HG02759 (cell line): ENCODE data around the gene FOXK1.
"Not testable (repeated sequence)": the region's sequence is repeated elsewhere in the genome, so short reads cannot be mapped to it uniquely, and the experiment has no call there.

Source experiments
- ATAC-seq: cut with Tn5 transposase; IDR thresholded peaks from one replicate; pipeline ENCODE4 v1.9.1; 2021; ENCODE audit warnings: mild to moderate bottlenecking, moderate library complexity; ENCODE audit not compliant: unreplicated experiment

FOXK1 gene

DNA sequence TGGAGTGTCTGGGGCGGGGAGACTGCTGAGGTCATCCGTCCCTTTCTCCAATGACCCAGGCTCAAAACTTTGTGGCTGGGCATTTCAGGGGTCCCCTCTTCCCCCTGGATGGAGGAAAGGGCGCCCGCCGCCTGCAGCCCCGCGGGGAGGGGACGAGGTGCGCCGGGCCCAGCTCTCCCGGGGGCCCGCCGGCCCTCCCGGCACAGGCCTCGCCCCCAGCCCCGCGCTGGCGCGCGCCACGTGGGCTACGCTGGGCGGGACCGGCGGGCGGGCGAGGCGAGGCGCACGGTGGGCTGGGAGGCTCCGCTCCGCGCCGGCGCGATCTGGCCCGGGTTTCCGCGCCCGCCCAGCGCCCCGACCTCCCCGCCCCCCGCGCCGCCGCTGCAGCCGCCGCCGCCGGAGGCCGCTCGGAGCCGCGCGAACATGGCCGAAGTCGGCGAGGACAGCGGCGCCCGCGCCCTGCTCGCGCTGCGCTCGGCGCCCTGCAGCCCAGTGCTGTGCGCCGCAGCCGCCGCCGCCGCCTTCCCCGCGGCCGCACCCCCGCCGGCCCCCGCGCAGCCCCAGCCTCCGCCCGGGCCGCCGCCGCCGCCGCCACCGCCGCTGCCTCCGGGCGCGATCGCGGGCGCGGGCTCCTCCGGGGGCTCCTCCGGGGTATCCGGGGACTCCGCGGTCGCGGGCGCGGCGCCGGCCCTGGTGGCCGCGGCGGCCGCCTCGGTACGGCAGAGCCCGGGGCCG, at the start of gene FOXK1:
TSS of gene FOXK1 (plus strand) at position 410 of the 735 bp plus-strand sequence. CDS start at position 424, 14 bp downstream.
- ATAC-seq: peak; percentile 77

DNA sequence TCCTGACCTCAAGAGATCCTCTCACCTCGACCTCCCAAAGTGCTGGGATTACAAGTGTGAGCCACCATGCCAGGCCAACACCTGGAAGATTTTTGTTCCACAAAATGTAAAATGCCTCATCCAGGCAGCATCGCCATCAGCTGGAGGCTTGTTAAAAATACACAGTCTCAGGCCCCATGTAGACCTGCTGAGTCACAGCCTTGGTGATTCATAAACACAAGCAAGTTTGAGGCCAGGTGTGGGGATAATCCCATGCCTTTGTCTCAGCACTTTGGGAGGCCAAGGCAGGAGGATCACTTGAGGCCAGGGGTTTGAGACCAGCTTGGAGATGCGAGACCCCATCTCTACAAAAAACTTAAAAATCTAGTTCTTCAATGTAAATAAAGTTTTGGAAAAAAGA, 49.1 kb upstream of the FOXK1 start:
- no peak for ATAC-seq

DNA sequence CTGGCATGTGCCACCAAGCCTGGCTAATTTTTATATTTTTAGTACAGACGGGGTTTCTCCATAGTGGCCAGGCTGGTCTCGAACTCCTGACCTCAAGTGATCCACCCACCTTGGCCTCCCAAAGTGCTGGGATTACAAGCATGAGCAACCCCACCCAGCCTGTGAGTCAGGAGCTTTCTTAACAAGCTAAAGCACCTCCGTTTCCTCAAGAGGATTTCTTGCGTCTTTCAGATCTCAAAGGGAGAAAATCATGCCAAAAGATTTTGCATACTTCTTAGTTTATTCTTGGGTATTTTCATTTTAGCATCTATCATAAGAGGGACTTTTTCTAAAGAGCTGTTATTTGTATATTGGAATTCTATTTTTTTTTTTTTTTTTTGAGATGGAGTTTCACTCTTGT, 47.9 kb upstream of the FOXK1 start:
- no peak for ATAC-seq

DNA sequence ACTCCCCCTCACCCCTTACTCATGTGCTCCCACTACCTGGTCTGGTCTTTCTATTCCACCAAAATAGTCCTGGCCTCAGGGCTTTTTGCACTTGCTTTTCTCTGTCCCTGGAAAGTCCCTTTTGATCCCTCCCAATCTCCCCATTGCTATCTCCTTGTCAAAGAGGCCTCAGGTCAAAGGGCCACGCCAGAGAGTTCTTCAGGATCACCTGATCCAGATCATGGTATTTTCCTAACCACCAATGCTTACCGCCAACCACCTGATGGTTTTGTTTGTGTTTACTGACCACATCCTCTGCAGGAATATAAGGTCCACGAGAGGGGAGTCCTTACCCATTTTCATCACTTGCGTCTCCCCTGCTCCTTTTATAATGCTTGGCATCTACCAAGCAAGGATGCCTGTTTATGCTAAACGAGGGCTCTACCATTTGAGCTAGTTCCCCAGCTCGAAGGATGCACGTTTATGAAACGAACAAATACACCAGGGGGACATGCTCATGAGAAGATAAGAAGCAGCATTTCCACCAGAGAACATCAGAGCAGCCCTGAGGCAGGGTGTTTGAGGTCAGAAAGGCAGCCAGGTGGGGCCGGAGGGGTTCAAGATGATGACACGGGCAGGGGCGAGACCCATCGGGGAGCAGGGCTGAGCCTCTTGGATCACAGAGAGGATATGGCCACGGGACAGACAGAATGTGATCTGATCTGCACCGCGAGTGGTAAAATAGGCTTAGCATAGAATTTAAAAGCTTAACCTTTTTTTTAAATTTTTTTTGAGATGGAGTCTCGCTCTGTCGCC, 43.1 kb upstream of the FOXK1 start:
- ATAC-seq: no peak

DNA sequence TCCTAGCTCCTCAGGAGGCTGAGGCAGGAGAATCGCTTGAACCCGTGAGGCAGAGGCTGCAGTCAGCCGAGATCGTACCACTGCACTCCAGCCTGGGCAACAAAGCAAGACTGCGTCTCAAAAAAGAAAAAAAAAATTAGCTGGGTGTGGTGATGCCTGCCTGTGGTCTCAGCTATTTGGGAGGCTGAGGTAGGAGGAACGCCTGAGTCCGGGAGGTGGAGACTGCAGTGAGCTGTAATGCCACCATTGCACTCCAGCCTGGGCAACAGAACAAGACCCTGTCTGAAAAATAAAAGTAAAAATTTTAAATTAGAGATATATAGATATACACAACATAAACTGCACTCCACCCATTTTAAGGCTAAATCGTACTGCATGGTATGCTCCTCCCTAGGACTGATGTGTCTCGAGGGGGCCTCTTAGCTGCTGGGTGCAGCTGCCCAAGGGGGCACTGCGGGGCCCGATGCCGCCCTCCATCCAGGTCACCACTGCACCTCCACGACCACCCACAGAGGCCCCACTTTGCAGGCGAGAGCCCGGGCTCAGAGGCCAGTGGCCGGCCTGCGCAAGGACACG, 40.9 kb upstream of the FOXK1 start:
- ATAC-seq: no peak

DNA sequence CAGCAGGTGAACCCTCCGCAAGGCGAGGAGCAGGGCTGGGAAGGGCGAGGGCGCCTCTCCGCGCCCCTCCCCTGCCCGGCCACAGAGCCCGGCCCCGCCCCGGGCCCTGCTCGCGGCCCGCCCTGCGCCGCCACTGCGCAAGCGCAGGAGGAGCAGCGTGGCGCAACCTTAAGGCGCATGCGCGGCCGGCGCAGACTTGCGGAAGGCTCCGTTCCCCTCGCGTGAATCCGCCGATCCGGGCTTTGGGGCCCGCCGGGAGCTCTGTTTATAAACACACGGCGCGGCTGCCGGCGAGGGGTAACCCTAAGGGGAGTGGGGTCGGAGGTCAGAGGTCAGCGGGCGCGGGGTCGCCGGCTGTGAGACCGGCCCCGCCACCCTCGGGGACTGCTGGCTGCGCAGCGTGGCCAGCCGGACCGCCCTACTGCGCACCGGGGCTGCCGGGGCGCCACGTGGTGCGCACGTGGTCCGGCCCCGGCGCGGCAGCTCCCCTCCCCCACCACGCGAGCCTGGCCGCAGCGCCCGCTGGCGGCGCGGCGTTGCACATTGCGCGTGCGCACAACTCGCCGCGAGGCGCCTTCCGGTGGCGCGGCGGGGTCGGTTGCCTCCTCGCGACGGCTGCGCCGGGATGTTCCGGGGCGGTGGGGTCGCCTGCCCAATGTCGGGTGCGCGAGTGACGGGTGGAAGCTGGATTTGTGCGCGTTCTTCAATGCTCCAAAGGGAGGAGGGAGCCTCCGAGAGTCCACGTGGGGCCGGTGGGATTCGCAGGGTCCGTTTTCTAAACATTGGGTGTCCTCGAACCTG, 40.2 kb upstream of the FOXK1 start:
- ATAC-seq: peak; percentile 84

DNA sequence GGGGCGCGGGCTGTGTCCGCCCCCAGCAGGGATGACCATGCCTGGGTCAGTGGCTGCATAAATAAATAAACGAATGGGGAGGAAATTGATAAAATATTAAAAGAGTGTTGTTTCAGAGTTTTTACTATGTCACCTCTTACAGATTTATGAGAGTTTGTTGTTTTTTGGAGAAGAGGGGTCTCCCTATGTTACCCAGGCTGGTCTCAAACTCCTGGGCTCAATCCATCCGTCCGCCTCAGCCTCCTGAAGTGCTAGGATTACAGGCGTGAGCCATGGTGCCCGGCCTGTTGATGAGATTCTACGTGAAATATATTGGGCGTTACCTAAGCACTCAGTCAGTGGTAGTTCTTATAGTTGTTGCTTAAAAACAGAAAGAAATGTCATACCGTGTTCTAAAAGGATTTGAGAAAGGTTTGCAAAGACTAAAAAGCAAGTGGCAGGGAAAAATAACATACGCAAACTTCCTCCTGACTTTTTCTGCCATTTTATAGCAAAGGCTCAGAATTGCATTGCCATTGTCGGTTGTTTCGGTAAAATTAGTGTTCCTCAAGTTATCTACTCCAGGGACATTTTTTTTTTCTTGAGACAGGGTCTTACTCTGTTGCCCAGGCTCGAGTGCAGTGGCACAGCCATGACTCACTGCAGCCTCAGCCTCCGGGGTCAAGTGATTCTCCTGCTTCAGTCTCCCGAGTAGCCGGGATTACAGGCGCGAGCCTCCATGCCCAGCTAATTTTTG, 39.5 kb upstream of the FOXK1 start:
- ATAC-seq: no peak

DNA sequence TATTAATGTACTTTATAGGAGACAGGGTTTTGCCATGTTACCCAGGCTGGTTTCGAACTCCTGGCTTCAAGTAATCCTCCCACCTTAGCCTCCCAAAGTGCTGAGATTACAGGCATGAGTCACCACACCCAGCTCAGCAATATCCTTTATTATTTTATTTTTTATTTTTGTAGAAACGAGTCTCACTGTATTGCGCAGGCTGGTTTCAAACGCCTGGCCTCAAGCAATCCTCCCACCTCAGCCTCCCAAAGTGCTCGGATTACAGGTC, 39.0 kb upstream of the FOXK1 start:
- ATAC-seq: not testable (repeated sequence)

DNA sequence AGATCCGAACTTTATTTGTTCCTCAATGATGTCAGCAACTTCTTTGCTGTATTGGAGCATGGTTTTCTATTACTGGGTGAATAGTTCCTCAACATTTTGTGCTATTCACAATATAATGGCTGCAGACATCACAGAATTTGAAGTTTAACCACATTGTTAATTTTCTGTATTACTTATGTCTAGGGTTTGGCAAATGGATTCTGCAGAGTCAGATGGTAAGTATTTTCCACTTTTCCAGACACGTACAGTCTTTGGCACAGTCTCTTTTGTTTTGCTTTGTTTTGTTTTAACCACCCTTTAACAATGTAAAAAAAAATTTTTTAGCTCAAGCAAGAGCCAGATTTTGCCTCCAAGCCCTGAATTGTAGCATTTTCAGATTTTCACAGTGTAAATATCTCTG, 36.8 kb upstream of the FOXK1 start:
- no peak for ATAC-seq

DNA sequence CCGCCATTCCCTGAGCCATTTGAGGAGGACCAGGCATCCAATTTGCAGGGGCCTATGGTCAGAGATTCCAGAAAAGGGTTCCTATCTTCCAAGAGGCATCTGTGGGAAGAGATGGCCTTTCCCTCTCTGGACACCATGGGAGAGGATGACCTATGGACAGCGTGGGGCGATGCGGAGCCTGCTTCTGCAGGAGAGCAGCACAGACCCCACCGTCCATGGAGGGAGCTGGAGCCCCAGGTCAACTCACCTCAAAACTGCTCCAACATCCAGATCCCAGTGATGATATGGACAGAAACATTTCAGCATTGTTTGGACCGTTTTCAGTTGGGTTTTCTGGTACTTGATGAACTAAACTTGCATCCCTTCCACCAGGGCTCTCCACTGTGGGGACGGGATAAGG, 34.0 kb upstream of the FOXK1 start:
- no peak for ATAC-seq

DNA sequence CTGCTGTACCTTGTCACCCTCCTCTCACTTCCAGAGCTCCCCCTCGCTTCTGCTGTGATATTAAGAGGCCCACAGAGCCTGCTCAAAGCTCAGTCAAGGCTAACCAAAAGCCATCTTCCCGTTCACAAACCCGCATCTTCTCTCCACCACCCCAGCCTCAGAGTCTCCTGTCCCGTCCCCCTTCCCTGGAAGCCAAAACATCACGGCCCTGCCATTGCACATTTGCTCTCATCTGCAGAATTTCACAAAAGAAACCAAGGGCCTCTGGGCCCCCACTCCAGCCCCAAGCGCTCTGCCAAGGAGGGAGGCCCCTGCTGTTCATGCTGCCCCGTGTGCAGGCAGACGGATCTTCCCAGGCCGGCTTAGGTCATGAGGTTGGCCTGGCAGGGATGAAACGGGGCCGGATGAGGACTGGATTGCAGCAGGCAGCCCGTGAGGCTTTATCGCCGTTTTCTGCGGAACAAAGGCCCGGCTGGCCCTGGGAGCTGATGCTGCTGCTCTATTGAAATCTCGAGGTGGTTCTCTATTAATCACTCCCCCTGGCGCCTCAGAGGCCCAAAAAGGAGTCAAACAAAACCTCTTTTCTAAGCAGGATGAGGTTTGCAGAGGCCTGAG, 31.6 kb upstream of the FOXK1 start:
- ATAC-seq: no peak

DNA sequence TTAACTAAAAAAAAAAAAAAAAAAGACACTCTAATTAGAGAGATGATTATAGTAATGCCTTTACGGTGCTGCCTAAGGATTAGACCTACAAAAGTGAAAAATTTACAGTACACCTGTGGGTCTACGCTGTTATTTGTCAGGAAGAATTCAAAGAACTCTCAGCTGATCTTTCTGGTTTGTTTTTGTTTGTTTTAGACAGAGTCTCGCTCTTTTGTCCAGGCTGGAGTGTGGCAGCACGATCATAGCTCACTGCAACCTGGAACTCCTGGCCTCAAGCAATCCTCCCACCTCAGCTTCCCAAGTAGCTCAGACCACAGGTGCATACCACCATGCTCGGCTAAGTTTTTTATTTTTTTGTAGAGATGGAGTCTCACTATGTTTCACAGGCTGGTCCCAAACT, 28.3 kb upstream of the FOXK1 start:
- no peak for ATAC-seq

DNA sequence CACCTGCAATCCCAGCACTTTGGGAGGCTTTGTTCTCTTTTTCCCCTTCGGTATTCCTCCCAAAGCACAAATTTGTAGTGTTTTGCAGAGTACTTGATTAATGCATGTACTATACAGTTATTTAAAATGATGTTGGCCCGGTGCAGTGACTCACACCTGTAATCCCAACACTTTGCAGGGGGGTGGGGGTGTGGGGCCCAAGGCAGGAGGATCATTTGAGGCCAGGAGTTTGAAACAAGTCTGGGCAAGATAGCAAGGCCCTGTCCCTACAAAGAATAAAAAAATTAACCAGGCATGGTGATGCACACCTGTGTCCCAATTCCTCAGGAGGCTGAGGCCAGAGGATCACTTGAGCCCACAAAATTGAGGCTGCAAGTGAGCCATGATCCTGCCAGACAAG, 26.8 kb upstream of the FOXK1 start:
- ATAC-seq: no peak

DNA sequence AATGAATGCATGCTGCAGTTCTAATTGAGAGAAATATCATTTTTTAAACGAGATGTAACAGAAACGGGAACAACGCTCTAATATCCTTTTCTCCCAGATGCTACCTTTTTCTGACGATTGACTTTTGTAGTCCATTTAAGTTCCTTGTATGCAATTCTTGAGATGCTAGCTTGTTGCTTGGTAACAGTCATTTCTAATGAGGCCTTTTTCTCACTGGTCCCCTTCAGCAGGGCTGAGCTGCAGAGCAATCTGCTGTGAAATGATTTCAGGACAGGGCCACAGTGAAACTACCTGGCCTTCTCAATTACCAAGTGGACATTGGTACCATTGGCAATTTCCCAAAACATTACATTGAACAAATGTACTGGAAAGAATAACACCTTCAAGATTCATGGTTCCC, 26.2 kb upstream of the FOXK1 start:
- ATAC-seq: no peak

DNA sequence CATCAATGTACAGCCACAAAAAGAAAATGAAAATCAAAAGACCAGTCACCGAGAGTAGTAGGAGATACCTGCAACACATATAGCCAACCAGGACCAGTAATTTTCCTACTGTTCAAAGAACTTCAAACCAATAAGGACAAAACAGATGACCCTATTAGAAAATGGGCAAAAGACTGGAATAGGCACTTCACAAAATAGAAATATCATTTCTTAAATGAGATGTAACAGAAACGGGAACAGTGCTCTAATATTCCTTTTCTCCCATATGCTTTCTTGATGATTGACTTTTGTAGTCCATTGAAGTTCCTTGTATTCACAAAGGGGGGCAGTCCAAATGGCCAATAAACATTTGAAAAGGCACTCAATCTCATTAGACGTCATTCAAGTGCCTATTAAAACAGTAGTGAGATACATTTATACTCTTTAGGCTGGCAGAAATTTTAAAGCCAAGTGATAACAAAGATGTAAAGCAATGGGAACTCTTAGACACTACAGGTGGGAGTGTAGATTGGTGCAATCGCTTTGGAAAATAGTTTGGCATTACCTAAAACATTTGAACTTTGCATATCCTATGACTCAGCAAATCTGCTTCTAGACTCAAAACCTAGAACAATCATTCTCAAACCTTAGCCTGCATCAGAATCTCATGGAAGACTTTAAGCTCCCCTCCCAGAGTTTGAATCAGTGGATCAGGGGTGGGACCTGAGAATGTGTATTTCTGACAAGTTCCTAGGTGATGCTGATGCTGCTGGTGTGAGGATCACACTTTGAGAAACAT, 24.3 kb upstream of the FOXK1 start:
- no peak for ATAC-seq

DNA sequence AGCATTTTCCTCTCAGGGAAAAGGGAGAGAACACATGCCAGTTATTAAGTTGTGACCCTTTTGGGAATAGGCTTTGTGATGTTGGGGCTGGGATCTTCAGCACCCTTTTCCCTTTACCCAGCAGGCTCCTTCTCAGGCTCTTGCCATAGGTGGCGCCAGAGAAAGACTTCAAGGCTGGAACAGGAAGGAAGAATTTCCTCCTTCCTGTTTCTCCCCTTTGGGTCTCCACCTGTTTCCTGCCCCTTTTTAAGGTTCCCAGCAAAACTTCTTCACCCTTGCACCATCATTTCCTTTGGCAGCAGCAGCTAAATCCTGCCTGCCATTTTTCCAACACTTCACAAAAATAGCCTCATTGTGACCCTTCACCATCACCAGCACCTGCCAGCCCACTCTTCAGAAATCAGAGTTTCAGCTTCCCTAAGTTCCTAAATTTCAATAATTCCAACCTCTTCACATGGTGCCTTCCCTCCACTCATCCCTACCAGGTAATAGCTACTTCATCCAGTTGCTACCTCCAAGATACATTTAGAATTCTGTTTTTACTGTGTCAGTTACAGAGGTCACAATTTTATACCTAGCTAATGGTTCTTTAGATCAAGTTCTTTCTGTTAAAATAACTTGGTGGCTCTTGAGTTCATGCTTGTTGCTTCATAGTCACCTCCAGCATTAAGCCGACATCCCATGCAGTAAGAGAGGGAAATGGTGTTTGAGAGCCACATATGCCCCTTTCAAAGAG, 22.4 kb upstream of the FOXK1 start:
- ATAC-seq: no peak

DNA sequence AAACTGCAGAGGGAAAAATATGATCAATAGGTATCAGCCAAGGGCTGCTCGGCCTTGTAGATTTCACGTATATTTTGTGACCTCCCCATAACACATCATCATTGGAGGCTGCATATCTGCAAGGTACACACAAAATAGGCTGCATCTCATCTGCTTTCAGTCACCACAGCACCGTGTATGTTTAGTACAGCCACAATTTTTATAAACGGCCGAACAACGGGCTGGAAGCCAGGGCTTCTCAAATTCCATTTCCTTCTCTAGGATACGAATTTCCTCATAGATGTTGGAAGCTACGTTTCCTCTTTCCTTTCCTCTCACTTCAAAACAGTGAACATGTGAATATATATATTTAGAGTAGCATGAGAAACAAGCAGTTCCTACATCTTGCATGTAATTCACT, 20.2 kb upstream of the FOXK1 start:
- ATAC-seq: no peak

DNA sequence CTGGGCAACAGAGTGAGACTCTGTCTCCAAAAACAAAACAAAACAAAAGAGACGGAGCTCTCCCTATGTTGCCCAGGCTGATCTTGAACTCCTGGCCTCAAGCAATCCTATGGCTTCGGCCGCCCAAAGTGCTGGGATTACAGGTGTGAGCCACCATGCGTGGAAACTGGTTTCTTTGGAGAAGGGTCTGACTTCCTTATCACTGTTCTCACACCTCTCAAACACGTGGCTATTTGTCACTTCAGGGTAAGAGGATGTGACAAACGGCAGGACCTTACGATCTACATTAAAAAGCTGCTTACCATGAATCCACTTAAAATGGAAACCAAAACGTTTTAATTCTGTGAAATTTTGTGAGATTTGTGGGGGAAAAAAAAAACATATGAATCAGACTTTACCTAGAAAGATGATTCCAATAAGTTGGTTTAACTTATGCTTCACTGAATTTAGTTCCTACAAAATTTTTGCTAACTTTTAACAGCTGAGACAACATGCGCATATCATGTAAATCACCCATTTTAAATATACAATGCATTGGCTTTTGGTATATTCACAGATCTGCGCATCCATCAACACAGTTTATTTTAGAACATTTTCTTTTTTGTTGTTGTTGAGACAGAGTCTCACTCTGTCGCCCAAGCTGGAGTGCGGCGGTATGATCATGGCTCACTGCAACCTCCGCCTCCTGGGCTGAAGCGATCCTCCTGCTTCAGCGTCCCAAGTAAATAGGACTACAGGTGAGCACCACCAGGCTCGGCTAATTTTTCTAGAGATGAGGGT, 18.7 kb upstream of the FOXK1 start:
- ATAC-seq: no peak
